HG03066 (cell line): ENCODE data around the gene NXPH4.

ENCODE experiments used
- ATAC-seq: cut with Tn5 transposase; IDR thresholded peaks from one replicate; pipeline ENCODE4 v1.9.1; 2021; ENCODE audit warnings: low read depth; ENCODE audit not compliant: unreplicated experiment

NXPH4 gene

DNA sequence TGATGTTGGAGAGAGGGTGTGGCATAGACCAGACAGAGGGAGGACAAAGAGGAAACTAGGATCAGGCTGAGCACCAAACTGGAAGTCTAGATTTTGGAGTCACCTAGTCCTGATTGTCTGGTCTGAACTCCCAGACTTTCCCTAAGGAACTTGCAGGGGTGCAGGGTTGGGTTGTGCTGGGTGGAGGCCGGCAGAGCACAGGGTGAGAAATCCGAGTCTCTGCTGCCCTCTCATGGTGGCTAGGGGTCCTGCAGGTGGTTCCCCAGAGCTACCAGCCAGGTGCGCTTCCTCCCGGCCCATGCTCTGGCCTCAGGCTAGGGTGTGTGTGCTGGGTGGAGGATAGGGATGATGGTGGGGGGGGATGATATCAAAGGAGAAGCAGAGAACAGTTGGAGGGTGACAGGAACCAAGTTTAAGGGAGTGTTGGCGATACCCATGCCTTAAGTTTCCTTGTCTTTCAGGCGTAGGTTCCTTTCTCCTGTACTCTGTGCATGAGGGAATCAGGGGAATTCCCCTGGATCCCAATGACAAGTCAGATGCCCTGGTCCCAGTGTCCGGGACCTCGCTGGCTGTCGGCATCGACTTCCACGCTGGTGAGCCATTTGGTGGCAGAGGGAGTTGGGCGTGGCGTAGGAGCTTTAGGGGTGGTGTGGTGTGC, 33.5 kb upstream of the NXPH4 start:
- ATAC-seq, result peak; percentile 87

DNA sequence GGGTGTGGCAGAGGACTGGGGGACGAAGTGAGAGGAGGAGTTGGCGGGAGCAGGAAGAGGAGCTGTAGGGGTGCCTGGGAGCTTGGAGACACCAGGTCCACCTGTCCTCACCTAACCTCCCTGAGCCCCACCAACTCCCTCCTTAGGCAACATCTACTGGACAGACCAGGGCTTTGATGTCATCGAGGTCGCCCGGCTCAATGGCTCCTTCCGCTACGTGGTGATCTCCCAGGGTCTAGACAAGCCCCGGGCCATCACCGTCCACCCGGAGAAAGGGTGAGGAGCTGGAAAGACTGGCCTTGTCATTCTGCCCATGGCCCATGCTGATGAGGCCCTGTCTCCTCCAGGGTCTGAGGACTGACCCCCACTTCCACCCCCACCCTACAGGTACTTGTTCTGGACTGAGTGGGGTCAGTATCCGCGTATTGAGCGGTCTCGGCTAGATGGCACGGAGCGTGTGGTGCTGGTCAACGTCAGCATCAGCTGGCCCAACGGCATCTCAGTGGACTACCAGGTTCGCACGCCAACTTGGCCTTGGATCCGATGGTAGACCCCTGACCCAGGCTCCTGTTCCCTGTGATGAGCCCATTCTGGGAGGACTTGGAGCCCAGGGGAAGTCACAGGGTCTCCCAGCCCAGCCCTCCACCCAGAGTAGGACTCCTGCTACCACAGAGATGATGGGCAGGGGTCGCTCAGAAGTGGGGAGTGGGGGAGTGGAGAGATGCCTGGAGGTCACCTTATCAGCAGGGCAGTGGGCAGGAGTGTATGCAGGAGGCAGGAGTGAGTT, 32.5 kb upstream of the NXPH4 start:
- no peak for ATAC-seq

GRCh38 chr12:57185403-57185802, 31.2 kb upstream of the NXPH4 start:
- ATAC-seq, result no peak

- no peak for ATAC-seq
Measured at GRCh38 chr12:57185906-57186508, 30.6 kb upstream of the NXPH4 start.

- no peak for ATAC-seq
Measured at GRCh38 chr12:57187222-57188089, 29.1 kb upstream of the NXPH4 start.

- ATAC-seq, result no peak
Measured at GRCh38 chr12:57188090-57188425, 28.5 kb upstream of the NXPH4 start.

DNA sequence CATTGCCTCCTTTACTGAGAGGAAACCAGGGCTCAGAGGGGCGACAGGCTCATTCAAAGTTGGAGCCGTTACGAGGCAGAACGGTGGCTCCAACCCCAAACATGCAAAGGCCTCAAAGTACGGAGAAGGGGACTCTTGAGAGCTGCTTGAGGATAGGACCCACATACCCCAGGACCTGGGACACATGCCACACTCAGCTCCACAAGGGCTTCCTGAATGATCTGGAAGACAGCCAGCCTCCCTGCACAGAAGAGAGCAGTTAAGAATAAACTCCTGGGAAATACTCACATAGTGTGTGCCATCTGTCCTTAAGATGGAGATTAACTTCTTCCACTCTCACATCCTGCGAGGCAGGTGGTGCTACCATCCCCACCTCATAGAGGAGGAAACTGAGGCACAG, 26.6 kb upstream of the NXPH4 start:
- ATAC-seq, result no peak

GRCh38 chr12:57190821-57191220, 25.8 kb upstream of the NXPH4 start:
- ATAC-seq, result no peak

DNA sequence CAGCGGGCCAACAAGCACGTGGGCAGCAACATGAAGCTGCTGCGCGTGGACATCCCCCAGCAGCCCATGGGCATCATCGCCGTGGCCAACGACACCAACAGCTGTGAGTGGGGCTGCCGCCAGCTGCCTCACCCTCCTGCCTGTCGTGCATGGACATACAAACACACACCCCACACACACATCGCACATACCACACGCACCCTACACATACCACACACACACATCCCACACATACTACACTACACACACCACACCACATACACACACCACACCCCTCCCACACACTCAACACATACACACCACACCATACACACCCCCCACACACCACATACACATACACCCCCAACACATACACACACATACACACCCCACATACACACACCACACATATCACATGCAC, 25.2 kb upstream of the NXPH4 start:
- ATAC-seq, result no peak

DNA sequence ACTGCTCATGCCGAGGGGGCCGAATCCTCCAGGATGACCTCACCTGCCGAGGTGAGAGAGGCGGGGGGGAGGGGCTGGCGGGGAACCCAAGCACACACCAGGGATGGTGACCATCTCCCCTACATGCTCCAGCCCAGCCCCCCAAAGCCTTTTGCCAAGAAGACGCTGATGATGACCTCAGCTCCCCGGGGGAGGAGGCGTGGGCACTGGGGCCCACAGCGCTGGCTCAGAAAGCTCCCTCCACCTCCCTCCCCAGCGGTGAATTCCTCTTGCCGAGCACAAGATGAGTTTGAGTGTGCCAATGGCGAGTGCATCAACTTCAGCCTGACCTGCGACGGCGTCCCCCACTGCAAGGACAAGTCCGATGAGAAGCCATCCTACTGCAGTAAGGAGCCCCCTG, 23.7 kb upstream of the NXPH4 start:
- no peak for ATAC-seq

DNA sequence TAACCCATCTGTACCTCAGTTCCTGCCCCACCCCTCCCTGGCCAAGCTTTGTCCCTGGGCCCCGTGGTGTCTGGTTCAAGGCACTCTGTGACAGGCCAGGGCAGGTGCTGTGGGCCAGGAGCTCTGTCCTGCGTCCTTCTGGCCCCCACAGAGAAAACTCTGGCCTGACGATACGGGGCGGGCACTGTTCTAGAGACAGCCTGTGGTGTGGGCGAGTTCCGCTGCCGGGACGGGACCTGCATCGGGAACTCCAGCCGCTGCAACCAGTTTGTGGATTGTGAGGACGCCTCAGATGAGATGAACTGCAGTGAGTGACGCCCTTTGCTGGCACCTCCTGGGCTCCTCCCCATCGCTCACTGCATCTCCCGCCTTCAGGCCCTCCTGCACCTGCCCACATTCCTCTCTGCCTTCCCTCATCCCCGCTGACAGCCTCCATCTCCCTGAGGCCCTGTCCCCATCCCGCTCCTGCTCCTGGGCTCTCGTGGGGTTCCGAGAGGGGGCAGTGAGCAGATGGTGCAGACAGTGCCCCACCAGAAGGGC, 22.8 kb upstream of the NXPH4 start:
- no peak for ATAC-seq

DNA sequence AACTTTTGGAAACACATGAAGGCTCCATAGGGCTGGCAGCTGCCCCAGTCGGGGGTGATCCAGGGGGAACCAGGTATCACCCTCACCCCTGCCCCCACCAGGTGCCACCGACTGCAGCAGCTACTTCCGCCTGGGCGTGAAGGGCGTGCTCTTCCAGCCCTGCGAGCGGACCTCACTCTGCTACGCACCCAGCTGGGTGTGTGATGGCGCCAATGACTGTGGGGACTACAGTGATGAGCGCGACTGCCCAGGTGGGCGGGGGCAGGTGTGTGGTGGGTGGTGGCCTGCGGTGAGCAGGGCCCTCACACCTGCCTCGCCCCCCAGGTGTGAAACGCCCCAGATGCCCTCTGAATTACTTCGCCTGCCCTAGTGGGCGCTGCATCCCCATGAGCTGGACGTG, 22.3 kb upstream of the NXPH4 start:
- ATAC-seq, result no peak

- no peak for ATAC-seq
Measured at GRCh38 chr12:57195186-57195585, 21.4 kb upstream of the NXPH4 start.

DNA sequence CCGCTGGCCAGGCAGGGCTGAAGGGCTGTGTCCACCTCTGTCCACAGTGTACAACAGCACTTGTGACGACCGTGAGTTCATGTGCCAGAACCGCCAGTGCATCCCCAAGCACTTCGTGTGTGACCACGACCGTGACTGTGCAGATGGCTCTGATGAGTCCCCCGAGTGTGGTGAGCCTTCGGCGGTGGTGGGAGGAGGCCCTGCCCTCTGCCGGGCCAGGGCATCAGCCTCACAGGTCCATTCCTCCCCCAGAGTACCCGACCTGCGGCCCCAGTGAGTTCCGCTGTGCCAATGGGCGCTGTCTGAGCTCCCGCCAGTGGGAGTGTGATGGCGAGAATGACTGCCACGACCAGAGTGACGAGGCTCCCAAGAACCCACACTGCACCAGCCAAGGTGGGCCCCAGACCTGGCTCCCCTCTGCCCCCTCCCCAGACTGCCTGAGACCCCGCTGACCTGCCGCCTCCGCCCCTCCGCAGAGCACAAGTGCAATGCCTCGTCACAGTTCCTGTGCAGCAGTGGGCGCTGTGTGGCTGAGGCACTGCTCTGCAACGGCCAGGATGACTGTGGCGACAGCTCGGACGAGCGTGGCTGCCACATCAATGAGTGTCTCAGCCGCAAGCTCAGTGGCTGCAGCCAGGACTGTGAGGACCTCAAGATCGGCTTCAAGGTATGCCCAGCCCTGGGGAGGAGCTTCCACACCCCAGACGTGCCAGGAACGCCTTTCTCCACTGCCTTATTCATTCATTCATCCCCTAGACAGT, 20.8 kb upstream of the NXPH4 start:
- no peak for ATAC-seq

- no peak for ATAC-seq
Measured at GRCh38 chr12:57196439-57196838, 20.2 kb upstream of the NXPH4 start.

- no peak for ATAC-seq
Measured at GRCh38 chr12:57196956-57197355, 19.6 kb upstream of the NXPH4 start.

- ATAC-seq, result no peak
Measured at GRCh38 chr12:57198329-57198728, 18.3 kb upstream of the NXPH4 start.

DNA sequence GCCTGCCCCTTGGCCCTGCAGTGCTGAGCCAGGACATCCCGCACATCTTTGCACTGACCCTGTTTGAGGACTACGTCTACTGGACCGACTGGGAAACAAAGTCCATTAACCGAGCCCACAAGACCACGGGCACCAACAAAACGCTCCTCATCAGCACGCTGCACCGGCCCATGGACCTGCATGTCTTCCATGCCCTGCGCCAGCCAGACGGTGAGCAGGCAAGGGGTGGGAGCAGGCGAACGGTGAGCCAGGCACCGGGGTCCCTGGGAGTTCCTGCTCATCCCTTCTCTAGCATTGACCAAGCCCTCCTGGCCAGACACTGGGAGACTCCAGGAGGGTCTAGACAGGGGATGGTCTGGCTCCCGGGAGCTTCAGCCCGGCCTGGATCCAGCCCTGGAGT, 17.4 kb upstream of the NXPH4 start:
- ATAC-seq, result no peak

DNA sequence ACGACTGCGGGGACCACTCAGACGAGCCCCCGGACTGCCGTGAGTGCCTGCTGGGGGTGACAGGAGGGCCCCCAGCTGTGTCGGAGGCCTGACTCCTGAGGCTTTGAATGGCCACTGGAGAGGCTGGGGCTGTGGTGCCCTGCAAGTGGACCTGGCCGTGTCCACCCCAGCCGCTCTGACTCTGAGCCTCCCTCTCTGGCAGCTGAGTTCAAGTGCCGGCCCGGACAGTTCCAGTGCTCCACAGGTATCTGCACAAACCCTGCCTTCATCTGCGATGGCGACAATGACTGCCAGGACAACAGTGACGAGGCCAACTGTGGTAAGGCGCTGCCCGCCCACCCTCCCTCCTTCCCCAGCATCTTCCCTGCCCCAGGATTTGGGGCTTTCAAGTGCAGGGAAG, 16.1 kb upstream of the NXPH4 start:
- ATAC-seq, result no peak

GRCh38 chr12:57201219-57201618, 15.4 kb upstream of the NXPH4 start:
- ATAC-seq, result no peak
